Caco-2 (cell line): ENCODE data around the gene SPATS2L. TPM values are rescaled to one million over a fixed set of nuclear protein-coding genes. Genes with fewer than 3 reads are reported as not detected.

Source experiments
- BruUV-seq: library from RNA; stranded (reverse); fragments of 400-500 nt; replicated peaks from 2 replicates; lab custom pipeline; 2021; lab: Mats Ljungman, UMichigan
- CTCF ChIA-PET: fragments of 300-600 bp; sonication (Branson Sonifier 250); formaldehyde crosslinking; loops from one replicate; lab custom pipeline; 2022; ENCODE audit warnings: antibody characterized with exemption; lab: Charles Lee
- POLR2A ChIA-PET: fragments of 300-600 bp; sonication (Branson Sonifier 250); formaldehyde crosslinking; loops from one replicate; lab custom pipeline; 2022; ENCODE audit warnings: antibody characterized with exemption; lab: Charles Lee
- DNase-seq, 2 experiments: peaks; one replicate each; pipeline versions ENCODE4 v3.0.0 to v3.0.0-alpha.2; 2020 to 2022
- H3K27me3 ChIP-seq: replicated peaks from 2 replicates; pipeline ENCODE4 v1.6.0; 2011; ENCODE audit warnings: low read length; ENCODE audit not compliant: control insufficient read depth, insufficient read depth
- H3K36me3 ChIP-seq: 2 replicates; pipeline ENCODE4 v1.5.1; 2011; ENCODE audit warnings: low read length; ENCODE audit not compliant: control insufficient read depth, insufficient read depth
- H3K4me1 ChIP-seq: fragments of 250-450 bp; sonication (Bioruptor Pico); 2 replicates; pipeline ENCODE4 v1.5.1; 2020; ENCODE audit warnings: mild to moderate bottlenecking
- H3K4me3 ChIP-seq: 2 replicates; pipeline ENCODE4 v1.5.1; 2011; ENCODE audit warnings: low read depth, mild to moderate bottlenecking, control low read depth, low read length
- H3K9me3 ChIP-seq: fragments of 250-450 bp; sonication (Bioruptor Pico); 2 replicates; pipeline ENCODE4 v1.5.1; 2020; ENCODE audit warnings: mild to moderate bottlenecking, moderate library complexity
- H3K27ac Mint-ChIP-seq: one replicate; pipeline ENCODE4 v1.8.0; 2022; ENCODE audit warnings: mixed read lengths; ENCODE audit not compliant: unreplicated experiment
- H3K27me3 Mint-ChIP-seq: one replicate; pipeline ENCODE4 v1.8.0; 2022; ENCODE audit warnings: mixed read lengths; ENCODE audit not compliant: insufficient read depth, unreplicated experiment
- H3K36me3 Mint-ChIP-seq: one replicate; pipeline ENCODE4 v1.8.0; 2022; ENCODE audit warnings: mild to moderate bottlenecking, mixed read lengths; ENCODE audit not compliant: insufficient read depth, unreplicated experiment
- H3K4me1 Mint-ChIP-seq: one replicate; pipeline ENCODE4 v1.8.0; 2022; ENCODE audit warnings: low read depth, mixed read lengths; ENCODE audit not compliant: unreplicated experiment
- H3K4me3 Mint-ChIP-seq: one replicate; pipeline ENCODE4 v1.8.0; 2022; ENCODE audit warnings: mild to moderate bottlenecking, moderate library complexity, mixed read lengths; ENCODE audit not compliant: unreplicated experiment
- H3K9me3 Mint-ChIP-seq: one replicate; pipeline ENCODE4 v1.8.0; 2022; ENCODE audit warnings: mixed read lengths; ENCODE audit not compliant: unreplicated experiment
- intact Hi-C: fragments of 100-400 bp; cut with micrococcal nuclease; formaldehyde crosslinking; loops from one replicate; pipeline ENCODE4 v1.10.0; 2022; ENCODE audit not compliant: unreplicated experiment
- total RNA-seq: library from RNA; stranded (reverse); gene quantifications from 2 replicates; pipeline ENCODE4 v1.2.3, GENCODE V29; 2022
- TF ChIP-seq, protein P1 (sequence below), 2 experiments: fragments of 200-600 bp in 1 of 2; IDR thresholded peaks; 1 replicate in 1 of 2; 2 replicates in 1 of 2; pipeline versions ENCODE4 v1.5.1 to v1.8.0; 2011 to 2022; ENCODE audit warnings: antibody characterized with exemption in 1 of 2, control low read depth in 1 of 2, inconsistent platforms in 1 of 2, low read depth in 1 of 2, low read length in 1 of 2, mild to moderate bottlenecking in 1 of 2, moderate library complexity in 1 of 2; ENCODE audit not compliant: insufficient read depth in 1 of 2, severe bottlenecking in 1 of 2, unreplicated experiment in 1 of 2

Gene SPATS2L
- total RNA-seq, 1 experiment from 2014 or later = 196 TPM

DNA sequence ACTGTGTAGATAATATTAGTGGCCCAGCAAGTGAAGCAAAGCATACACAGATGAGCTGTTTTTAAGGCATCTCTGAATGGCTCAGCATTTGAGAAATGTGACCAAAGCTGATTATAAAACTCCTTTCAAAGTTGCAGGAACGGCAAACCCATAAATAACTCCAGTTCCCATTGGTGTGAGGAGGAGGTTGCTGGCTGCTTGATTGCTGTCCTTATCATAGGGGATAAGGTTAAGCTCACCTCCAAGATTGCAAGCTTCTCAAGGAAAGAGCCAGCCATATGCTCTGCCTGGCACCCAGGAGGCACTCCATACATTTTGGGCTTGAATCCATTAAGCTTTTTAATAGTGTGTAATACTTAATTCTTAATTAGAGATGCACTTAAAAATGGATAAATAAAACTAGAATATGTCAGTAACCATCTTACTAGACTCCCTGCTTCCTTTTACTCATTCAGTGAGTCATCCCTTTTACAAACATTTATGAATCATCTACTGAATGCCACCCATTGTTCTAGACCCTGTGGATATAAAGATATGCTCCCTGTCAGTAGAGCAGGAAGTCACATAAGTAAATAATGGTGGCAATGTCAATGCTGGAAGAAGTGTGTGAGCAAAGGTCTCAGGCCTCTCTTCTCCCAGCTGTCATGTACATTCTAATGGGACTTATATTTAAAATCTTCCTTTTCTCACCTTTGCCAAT lies 99.3 kb downstream of the SPATS2L start:
- Histone ChIP-seq H3K27me3 (no peaks in the 10 kb centered on the region), H3K4me1 (peaks cover 66% of the 10 kb centered on the region), H3K9me3 (no peaks in the 10 kb centered on the region), H3K4me3 (no peak overlapping the region), H3K36me3 (no peaks in the 10 kb centered on the region)
- peak overlapping the region; percentile 60 for H3K27ac Mint-ChIP-seq
- peaks cover 70% of the 10 kb centered on the region for H3K4me1 Mint-ChIP-seq
- peak overlapping the region; percentile 55 for H3K4me3 Mint-ChIP-seq
- peaks cover 72% of the 10 kb centered on the region for H3K36me3 Mint-ChIP-seq
- no TSS peak for BruUV-seq
- intact Hi-C loops = loop anchor here (1.0 to 2.0 kb wide), 7 partner anchors 8 to 184 kb away; no protein-coding TSS in a partner anchor
- ChIA-PET POLR2A (interaction anchor here (0.5 to 1.4 kb wide), 6 partner anchors 19 to 104 kb away, joined by 3 to 6 read pairs (median 5); partner anchors contain the start of genes KCTD18 and SPATS2L), CTCF (interaction anchor here (1.0 to 1.4 kb wide), 5 partner anchors 24 to 426 kb away, joined by 3 read pairs; no protein-coding TSS in a partner anchor)
- H3K9me3 Mint-ChIP-seq = peaks cover 10% of the 10 kb centered on the region
- TF ChIP-seq, protein P1, sequence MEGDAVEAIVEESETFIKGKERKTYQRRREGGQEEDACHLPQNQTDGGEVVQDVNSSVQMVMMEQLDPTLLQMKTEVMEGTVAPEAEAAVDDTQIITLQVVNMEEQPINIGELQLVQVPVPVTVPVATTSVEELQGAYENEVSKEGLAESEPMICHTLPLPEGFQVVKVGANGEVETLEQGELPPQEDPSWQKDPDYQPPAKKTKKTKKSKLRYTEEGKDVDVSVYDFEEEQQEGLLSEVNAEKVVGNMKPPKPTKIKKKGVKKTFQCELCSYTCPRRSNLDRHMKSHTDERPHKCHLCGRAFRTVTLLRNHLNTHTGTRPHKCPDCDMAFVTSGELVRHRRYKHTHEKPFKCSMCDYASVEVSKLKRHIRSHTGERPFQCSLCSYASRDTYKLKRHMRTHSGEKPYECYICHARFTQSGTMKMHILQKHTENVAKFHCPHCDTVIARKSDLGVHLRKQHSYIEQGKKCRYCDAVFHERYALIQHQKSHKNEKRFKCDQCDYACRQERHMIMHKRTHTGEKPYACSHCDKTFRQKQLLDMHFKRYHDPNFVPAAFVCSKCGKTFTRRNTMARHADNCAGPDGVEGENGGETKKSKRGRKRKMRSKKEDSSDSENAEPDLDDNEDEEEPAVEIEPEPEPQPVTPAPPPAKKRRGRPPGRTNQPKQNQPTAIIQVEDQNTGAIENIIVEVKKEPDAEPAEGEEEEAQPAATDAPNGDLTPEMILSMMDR (IDR thresholded peaks at IDR 0.05; ENCODE audit: insufficient read depth in 1 of 2, low read depth in 1 of 2, low read length in 1 of 2, severe bottlenecking in 1 of 2, unreplicated experiment in 1 of 2) = no peak
- DNase-seq = peak; percentile 82 to 87
- no peaks in the 10 kb centered on the region for H3K27me3 Mint-ChIP-seq

DNA sequence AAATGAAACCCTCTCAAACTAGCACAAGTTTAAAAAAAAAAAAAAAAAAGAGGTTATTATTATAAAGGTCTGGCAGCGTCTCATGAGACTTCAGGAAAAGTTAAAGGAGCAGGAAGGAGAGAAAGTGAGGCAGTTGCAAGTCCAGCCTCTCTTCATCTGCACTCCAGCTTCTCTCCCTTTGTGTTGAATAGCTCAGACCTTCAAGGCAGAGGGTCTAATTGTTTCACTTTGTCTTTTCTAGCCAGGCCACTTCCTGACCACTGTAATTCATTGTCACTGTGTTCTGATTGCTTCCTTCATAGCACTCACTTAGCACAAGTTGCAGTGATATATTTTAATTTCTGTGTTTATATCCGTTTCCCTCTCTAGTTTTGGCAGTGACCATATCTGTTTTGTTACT lies 99.9 kb downstream of the SPATS2L start:
- H3K27me3 Mint-ChIP-seq = no peaks in the 10 kb centered on the region
- no peaks in the 10 kb centered on the region for H3K9me3 ChIP-seq
- TF ChIP-seq, protein P1 (IDR thresholded peaks at IDR 0.05; ENCODE audit: insufficient read depth in 1 of 2, low read depth in 1 of 2, low read length in 1 of 2, severe bottlenecking in 1 of 2, unreplicated experiment in 1 of 2) = no peak
- peaks cover 68% of the 10 kb centered on the region for H3K4me1 ChIP-seq
- no peak for DNase-seq
- intact Hi-C loops = loop anchor here (1.0 kb wide), 3 partner anchors 54 to 185 kb away; no protein-coding TSS in a partner anchor
- ChIA-PET CTCF (interaction anchor here (0.7 to 1.4 kb wide), 3 partner anchors 11 to 426 kb away, joined by 3 read pairs; no protein-coding TSS in a partner anchor), POLR2A (interaction anchor here (0.5 to 1.4 kb wide), 3 partner anchors 100 to 433 kb away, joined by 4 to 6 read pairs (median 5); partner anchors contain the start of genes KCTD18 and SPATS2L)
- peak overlapping the region; percentile 41 for H3K4me3 Mint-ChIP-seq
- H3K27me3 ChIP-seq = no peaks in the 10 kb centered on the region
- no peak overlapping the region for H3K4me3 ChIP-seq
- BruUV-seq = TSS peak; percentile 63
- no peaks in the 10 kb centered on the region for H3K36me3 ChIP-seq
- H3K9me3 Mint-ChIP-seq = peaks cover 10% of the 10 kb centered on the region
- H3K4me1 Mint-ChIP-seq = peaks cover 77% of the 10 kb centered on the region
- H3K36me3 Mint-ChIP-seq = peaks cover 66% of the 10 kb centered on the region
- peak overlapping the region; percentile 60 for H3K27ac Mint-ChIP-seq

DNA sequence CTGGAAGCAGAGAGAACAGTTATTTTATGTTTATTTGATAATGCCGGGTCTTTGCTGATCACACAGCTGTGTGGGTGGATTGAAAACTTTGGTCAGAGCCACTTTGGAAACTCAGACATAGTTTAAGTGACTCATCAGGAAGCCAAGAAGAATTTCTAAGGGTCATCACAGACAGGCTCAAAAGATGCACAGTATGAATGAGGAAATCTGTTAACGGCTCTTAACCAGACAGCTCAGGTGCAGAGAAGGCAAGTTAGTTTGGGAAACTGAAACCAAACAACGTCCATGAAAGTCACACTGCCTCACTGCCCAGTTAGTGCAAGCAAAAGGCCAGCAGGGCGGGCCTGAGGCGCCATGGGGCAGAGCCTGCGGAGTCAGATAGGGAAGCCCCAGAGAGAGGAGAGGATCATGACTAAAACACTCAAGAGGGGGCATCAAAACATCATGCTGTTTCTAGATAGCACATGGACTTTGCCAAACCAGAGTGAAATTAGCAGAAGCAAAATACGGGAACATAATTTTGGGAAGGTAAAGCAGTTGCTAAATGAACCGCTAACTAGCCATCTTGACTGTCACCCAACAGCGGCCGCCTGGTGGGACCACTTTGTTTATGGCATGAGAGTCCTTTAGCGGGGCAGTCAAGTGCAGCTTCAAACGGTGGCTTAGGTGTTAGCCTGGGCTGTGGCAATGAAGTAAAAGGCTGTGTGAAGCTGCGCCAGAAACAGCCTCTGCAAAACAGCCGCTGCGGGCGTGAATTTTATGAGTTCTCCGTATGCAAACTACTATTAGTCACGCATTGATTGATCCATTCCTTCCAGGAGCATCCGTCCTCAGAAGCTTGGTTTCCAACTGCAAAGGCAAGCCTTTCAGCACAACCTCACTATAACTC lies 102.2 kb downstream of the SPATS2L start:
- H3K4me3 ChIP-seq = no peak overlapping the region
- H3K27me3 ChIP-seq = no peaks in the 10 kb centered on the region
- no peak for DNase-seq
- TF ChIP-seq, protein P1 (IDR thresholded peaks at IDR 0.05; ENCODE audit: insufficient read depth in 1 of 2, low read depth in 1 of 2, low read length in 1 of 2, severe bottlenecking in 1 of 2, unreplicated experiment in 1 of 2) = no peak
- H3K9me3 ChIP-seq = no peaks in the 10 kb centered on the region
- no TSS peak for BruUV-seq
- Mint-ChIP-seq H3K27ac (peak overlapping the region; percentile 60), H3K9me3 (peaks cover 10% of the 10 kb centered on the region), H3K27me3 (no peaks in the 10 kb centered on the region), H3K4me1 (peaks cover 61% of the 10 kb centered on the region), H3K36me3 (peaks cover 61% of the 10 kb centered on the region), H3K4me3 (no peak overlapping the region)
- no peaks in the 10 kb centered on the region; the same call in 1 of the 2 replicates for H3K36me3 ChIP-seq
- ChIA-PET CTCF (no interaction called here), POLR2A (no interaction called here)
- peaks cover 56% of the 10 kb centered on the region for H3K4me1 ChIP-seq
- intact Hi-C loops = no loop called here
